Fibroblast of the aortic adventitia (primary cell): ENCODE results near the gene SEMA3C. TPM values are rescaled to one million over a fixed set of nuclear protein-coding genes. Genes with fewer than 3 reads are reported as not detected.

ENCODE experiments used
- DNase-seq: peaks from one replicate; pipeline ENCODE4 v3.0.0-alpha.2; 2010; ENCODE audit warnings: low read depth
- H3K4me3 ChIP-seq: 2 replicates; pipeline ENCODE4 v1.5.1; 2011; ENCODE audit warnings: low read depth, mild to moderate bottlenecking, control low read depth, low read length, moderate library complexity
- total RNA-seq: library from RNA; depleted of rRNA; stranded (reverse); fragments of >200 nt; gene quantifications from 2 replicates; pipeline ENCODE4 v1.2.3, GENCODE V29; 2012; ENCODE audit warnings: low replicate concordance
- TF ChIP-seq, protein P1 (sequence below): IDR thresholded peaks from 2 replicates; pipeline ENCODE4 v1.5.1; 2011; ENCODE audit warnings: mild to moderate bottlenecking, low read length, control low read depth, inconsistent platforms; ENCODE audit not compliant: insufficient read depth

The SEMA3C gene
- total RNA-seq, 1 donor, result 208 TPM

DNA sequence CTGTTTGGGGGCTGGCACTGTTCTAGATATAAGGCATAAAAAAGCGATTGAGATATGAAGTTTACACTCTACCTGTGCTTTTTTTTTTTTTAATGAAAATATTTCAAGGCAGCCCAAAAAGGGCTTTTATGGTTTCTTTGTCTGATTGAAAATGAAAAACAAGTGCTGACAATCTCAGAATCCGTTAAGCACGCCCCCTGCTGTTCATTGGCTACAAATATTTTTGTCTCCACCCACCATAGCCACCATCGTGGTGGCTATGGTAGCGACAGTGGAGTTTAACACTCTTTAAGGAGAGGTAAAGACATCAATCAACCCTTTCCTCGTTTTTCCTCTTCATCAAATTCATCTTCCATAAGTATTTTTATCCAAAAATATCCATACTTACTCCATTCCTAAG lies 186.2 kb downstream of the SEMA3C start:
- H3K4me3 ChIP-seq, result no peak overlapping the region
- no peak for DNase-seq
- TF ChIP-seq, protein P1, sequence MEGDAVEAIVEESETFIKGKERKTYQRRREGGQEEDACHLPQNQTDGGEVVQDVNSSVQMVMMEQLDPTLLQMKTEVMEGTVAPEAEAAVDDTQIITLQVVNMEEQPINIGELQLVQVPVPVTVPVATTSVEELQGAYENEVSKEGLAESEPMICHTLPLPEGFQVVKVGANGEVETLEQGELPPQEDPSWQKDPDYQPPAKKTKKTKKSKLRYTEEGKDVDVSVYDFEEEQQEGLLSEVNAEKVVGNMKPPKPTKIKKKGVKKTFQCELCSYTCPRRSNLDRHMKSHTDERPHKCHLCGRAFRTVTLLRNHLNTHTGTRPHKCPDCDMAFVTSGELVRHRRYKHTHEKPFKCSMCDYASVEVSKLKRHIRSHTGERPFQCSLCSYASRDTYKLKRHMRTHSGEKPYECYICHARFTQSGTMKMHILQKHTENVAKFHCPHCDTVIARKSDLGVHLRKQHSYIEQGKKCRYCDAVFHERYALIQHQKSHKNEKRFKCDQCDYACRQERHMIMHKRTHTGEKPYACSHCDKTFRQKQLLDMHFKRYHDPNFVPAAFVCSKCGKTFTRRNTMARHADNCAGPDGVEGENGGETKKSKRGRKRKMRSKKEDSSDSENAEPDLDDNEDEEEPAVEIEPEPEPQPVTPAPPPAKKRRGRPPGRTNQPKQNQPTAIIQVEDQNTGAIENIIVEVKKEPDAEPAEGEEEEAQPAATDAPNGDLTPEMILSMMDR, result no peak

DNA sequence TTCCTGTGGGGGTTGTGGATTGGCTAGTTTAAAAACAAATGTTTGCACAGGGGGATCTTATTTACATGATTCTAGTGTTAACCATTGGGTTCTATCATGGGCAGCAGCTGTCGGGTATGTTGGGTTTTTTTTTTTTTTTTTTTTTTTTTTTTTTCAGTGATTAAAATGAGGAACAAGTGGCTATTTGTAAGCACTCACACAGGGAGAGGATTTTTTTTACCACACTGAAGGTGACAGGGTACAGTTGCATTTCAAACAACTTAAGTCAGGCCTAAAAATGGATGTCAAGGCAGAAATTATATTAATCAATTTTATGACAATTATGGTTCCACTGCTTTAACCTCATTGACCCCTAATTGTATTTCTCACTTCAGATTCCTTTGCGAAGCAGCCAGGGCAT lies 187.6 kb downstream of the SEMA3C start:
- no peak overlapping the region for H3K4me3 ChIP-seq
- no peak for DNase-seq
- TF ChIP-seq, protein P1, result no peak

DNA sequence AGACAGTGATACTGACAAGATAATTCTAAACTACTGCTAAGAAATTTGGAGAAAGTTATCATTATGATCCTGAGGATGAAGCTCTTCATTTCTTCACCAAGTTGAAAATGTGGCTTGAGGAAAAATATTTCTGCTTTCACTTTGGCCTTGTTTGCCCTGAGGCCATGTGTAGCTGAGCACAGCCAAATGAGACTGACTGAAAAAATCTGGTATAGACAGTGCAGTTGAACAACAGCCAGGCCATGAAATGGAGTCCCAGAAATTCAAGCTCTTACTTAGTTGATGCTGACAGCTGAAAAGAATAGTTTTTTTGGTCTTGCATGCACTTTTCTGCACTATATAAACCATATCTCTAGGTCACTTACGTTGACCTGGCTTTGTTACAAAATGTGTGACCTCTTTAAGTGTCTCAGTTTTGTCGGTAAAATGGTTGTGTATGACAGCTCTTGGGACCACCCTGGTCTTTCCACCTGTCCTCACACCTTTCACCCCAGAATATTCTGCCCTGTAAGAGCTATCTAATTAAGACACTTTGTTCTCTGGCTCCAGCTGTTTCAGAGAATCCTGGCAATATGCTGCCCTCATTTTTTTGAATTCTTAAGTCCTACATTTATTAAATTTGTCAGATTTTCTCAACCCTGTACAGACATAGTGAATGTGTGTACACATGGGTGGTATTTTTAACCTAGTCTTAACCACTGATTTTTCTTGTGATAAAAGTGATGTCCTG lies 189.1 kb downstream of the SEMA3C start:
- TF ChIP-seq, protein P1, result no peak
- H3K4me3 ChIP-seq, result no peak overlapping the region
- peak; percentile 93 for DNase-seq

DNA sequence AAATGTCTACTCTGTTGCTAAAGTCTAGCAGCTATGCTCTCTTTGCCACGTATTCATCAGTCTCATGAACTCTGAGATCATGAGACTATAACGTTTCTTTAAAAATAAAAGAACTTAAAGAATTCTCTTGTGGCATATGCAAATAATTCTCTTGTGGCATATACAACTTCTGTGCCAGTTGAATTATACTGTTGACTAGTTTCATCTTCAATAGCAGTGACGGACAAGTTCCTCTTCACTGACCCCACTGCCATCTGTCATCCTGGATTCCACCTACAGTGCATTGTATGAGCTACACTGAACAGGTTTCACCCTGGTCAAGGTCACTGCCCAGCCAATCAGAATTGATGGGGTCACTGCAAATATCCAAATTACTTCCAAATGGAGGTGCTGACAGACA lies 192.2 kb downstream of the SEMA3C start:
- TF ChIP-seq, protein P1, result no peak
- DNase-seq, result no peak
- H3K4me3 ChIP-seq, result no peak overlapping the region

DNA sequence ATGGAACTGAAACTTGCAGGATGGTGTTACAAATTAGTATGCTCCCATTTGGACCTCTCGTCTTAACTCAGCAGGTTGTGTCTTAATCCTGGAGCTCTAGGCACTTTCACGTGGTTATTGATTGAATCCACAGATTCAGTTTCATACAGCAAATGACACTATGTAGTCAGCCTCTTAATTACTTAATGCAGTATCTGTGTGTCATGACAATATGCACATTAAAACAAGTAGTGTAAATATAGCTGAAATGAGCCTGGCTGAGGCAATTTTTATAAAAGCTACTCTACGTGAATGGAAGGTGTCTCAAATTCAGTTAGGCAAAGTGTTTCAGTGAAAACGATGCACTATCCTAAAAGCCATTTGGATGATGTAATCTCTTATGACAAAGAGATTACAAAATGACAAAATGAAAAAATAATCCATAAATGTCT lies 193.7 kb downstream of the SEMA3C start:
- H3K4me3 ChIP-seq, result no peak overlapping the region

DNA sequence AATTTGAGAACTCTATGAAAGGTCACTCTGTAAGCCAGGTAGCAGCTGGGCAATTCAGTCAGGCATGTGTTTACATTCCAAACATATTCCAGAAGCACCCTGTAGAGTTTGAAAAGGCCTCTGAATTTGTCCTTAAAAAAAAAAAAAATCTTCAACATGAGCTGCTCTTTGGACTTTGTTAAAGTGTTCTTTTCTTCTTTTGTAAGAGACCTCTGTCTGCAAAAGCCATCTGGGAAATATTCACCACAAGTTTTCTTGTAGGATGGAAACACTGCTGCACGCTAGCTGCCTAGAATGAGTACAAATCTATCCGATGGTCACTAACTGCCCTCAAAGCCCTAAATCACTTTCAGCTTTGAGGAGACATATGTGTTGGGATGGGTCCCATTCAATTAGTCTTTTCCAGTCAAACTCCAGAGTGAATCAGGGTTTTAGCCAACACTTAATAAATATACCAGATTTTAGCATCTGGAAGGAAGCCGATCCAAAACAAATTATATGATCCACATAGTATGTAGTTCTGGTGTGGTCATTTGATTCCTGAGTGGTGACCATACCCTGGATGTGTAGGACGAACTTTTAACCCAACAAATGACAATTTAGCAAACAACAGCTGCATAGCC lies 194.5 kb downstream of the SEMA3C start:
- peak; percentile 86 for DNase-seq
- TF ChIP-seq, protein P1, result no peak
- no peak overlapping the region for H3K4me3 ChIP-seq

More for the DNA sequence above, 193.7 kb downstream of the SEMA3C start:
- no peak for DNase-seq
- TF ChIP-seq, protein P1, result no peak
